IMR-90 (cell line): ENCODE results near the gene TNPO1. TPM values are rescaled to one million over a fixed set of nuclear protein-coding genes. Genes with fewer than 3 reads are reported as not detected.
A peak's percentile ranks its signal among the peaks of the same experiment; 100 is the strongest.

ENCODE experiments used
- ATAC-seq: fragments of 200-7000 bp; cut with Tn5 transposase; 2 replicates; pipeline ENCODE4 v1.9.1; 2020; ENCODE audit warnings: low read depth, mild to moderate bottlenecking, moderate library complexity
- Bru-seq: library from RNA; stranded (reverse); fragments of 400-500 nt; gene quantifications from one replicate; lab custom pipeline; 2021; lab: Mats Ljungman, UMichigan
- BruChase-seq, 2 experiments: library from RNA; stranded (reverse); fragments of 400-500 nt; gene quantifications; one replicate each; lab custom pipeline; 2021; lab: Mats Ljungman, UMichigan
- BruUV-seq: library from RNA; stranded (reverse); fragments of 400-500 nt; replicated peaks from 2 replicates; lab custom pipeline; 2021; lab: Mats Ljungman, UMichigan
- CTCF ChIA-PET: fragments of 300-600 bp; formaldehyde crosslinking; extraction: SDS; loops from one replicate; lab custom pipeline; 2021; ENCODE audit warnings: antibody characterized with exemption; lab: Yijun Ruan, JAX
- POLR2A ChIA-PET: fragments of 300-600 bp; sonication (Branson Sonifier 250); formaldehyde crosslinking; loops from one replicate; lab custom pipeline; 2022; ENCODE audit warnings: antibody characterized with exemption; ENCODE audit not compliant: unreplicated experiment; lab: Charles Lee
- DNase-seq: peaks from one replicate; pipeline ENCODE4 v3.0.0; 2013
- H2AFZ ChIP-seq: replicated peaks from 2 replicates; pipeline ENCODE3; 2013; ENCODE audit warnings: low read length, mild to moderate bottlenecking; ENCODE audit not compliant: poor library complexity
- H2AK5ac ChIP-seq: 2 replicates; pipeline ENCODE4 v1.6.1; 2013; ENCODE audit warnings: low read depth, low read length, inconsistent platforms
- H2AK9ac ChIP-seq: replicated peaks from 2 replicates; pipeline ENCODE3; 2013; ENCODE audit warnings: mild to moderate bottlenecking, low read depth, low read length, moderate library complexity; ENCODE audit not compliant: poor library complexity
- H2BK120ac ChIP-seq: 2 replicates; pipeline ENCODE4 v1.6.1; 2013; ENCODE audit warnings: low read depth, low read length, inconsistent platforms
- H2BK15ac ChIP-seq: 3 replicates; pipeline ENCODE4 v1.6.1; 2013; ENCODE audit warnings: low read depth, low read length, inconsistent platforms
- H2BK20ac ChIP-seq: 2 replicates; pipeline ENCODE4 v1.6.1; 2013; ENCODE audit warnings: low read depth, mild to moderate bottlenecking, inconsistent platforms, low read length, moderate library complexity
- H2BK5ac ChIP-seq: 2 replicates; pipeline ENCODE4 v1.6.1; 2013; ENCODE audit warnings: mild to moderate bottlenecking, low read depth, low read length, inconsistent platforms; ENCODE audit not compliant: poor library complexity, severe bottlenecking
- H3K14ac ChIP-seq: replicated peaks from 2 replicates; pipeline ENCODE4 v1.6.1; 2013; ENCODE audit warnings: low read depth, low read length, inconsistent platforms
- H3K18ac ChIP-seq: 2 replicates; pipeline ENCODE4 v1.6.1; 2013; ENCODE audit warnings: low read depth, low read length, control low read depth
- H3K23ac ChIP-seq: 2 replicates; pipeline ENCODE4 v1.6.1; 2013; ENCODE audit warnings: low read depth, low read length, inconsistent platforms
- H3K27ac ChIP-seq: 2 replicates; pipeline ENCODE4 v1.5.1; 2013; ENCODE audit warnings: mild to moderate bottlenecking, control low read depth, low read length; ENCODE audit not compliant: insufficient read depth
- H3K27me3 ChIP-seq: 2 replicates; pipeline ENCODE4 v1.6.1; 2013; ENCODE audit warnings: low read length; ENCODE audit not compliant: control insufficient read depth, insufficient read depth
- H3K36me3 ChIP-seq: 2 replicates; pipeline ENCODE4 v1.6.1; 2013; ENCODE audit warnings: low read length, mixed read lengths; ENCODE audit not compliant: control insufficient read depth, insufficient read depth
- H3K4ac ChIP-seq: 2 replicates; pipeline ENCODE4 v1.6.1; 2013; ENCODE audit warnings: low read depth, low read length, inconsistent platforms
- H3K4me1 ChIP-seq: 2 replicates; pipeline ENCODE4 v1.6.1; 2013; ENCODE audit warnings: low read length, mixed read lengths; ENCODE audit not compliant: control insufficient read depth, insufficient read depth
- H3K4me2 ChIP-seq: 2 replicates; pipeline ENCODE4 v1.6.1; 2013; ENCODE audit warnings: low read depth, mild to moderate bottlenecking, control low read depth, low read length, moderate library complexity
- H3K4me3 ChIP-seq: 2 replicates; pipeline ENCODE4 v1.5.1; 2013; ENCODE audit warnings: low read depth, mild to moderate bottlenecking, control low read depth, low read length, moderate library complexity; ENCODE audit not compliant: insufficient read depth
- H3K56ac ChIP-seq: 2 replicates; pipeline ENCODE4 v1.6.1; 2013; ENCODE audit warnings: low read length, inconsistent platforms; ENCODE audit not compliant: insufficient read depth; ENCODE audit errors: extremely low read depth
- H3K79me1 ChIP-seq, 2 experiments: 2 replicates each; pipeline ENCODE4 v1.6.1; 2013; ENCODE audit warnings: low read length in 2 of 2, inconsistent platforms in 1 of 2, low read depth in 1 of 2
- H3K9ac ChIP-seq: 2 replicates; pipeline ENCODE4 v1.6.1; 2013; ENCODE audit warnings: low read depth, low read length, control low read depth
- H3K9me1 ChIP-seq: 2 replicates; pipeline ENCODE4 v1.6.1; 2013; ENCODE audit warnings: low read length, inconsistent platforms; ENCODE audit not compliant: insufficient read depth
- H3K9me3 ChIP-seq: 2 replicates; pipeline ENCODE4 v1.6.1; 2013; ENCODE audit warnings: low read length; ENCODE audit not compliant: control insufficient read depth, insufficient read depth
- H4K20me1 ChIP-seq: 2 replicates; pipeline ENCODE4 v1.6.1; 2013; ENCODE audit warnings: low read length, inconsistent platforms; ENCODE audit not compliant: insufficient read depth
- H4K5ac ChIP-seq: 2 replicates; pipeline ENCODE4 v1.6.1; 2013; ENCODE audit warnings: mild to moderate bottlenecking, low read depth, low read length, control low read depth
- H4K8ac ChIP-seq, 2 experiments: 2 replicates each; pipeline ENCODE4 v1.6.1; 2013; ENCODE audit warnings: low read depth in 2 of 2, low read length in 2 of 2, control low read depth in 1 of 2, inconsistent platforms in 1 of 2
- H4K91ac ChIP-seq: 2 replicates; pipeline ENCODE4 v1.6.1; 2013; ENCODE audit warnings: low read depth, low read length, inconsistent platforms; ENCODE audit not compliant: insufficient read depth
- BHLHE40 ChIP-seq: fragments of 150-350 bp; IDR thresholded peaks from 2 replicates; pipeline ENCODE4 v1.6.1; 2016; ENCODE audit warnings: mild to moderate bottlenecking, low read depth, low read length
- CHD1 ChIP-seq: IDR thresholded peaks from 2 replicates; pipeline ENCODE4 v1.6.1; 2012; ENCODE audit warnings: low read depth, low read length, improper control_type of control experiment
- ELK1 ChIP-seq: fragments of 150-350 bp; IDR thresholded peaks from 2 replicates; pipeline ENCODE4 v1.6.1; 2016; ENCODE audit warnings: low read depth, mild to moderate bottlenecking, low read length, moderate library complexity, borderline replicate concordance
- MAFK ChIP-seq: IDR thresholded peaks from 2 replicates; pipeline ENCODE4 v1.6.1; 2012; ENCODE audit warnings: low read depth, low read length, improper control_type of control experiment
- MXI1 ChIP-seq: IDR thresholded peaks from 2 replicates; pipeline ENCODE4 v1.6.1; 2012; ENCODE audit warnings: low read depth, mild to moderate bottlenecking, low read length, moderate library complexity, borderline replicate concordance
- NFE2L2 ChIP-seq: fragments of 150-350 bp; IDR thresholded peaks from 2 replicates; pipeline ENCODE4 v1.6.1; 2016; ENCODE audit warnings: low read depth, mild to moderate bottlenecking, low read length
- POLR2A ChIP-seq: IDR thresholded peaks from 2 replicates; pipeline ENCODE4 v1.6.1; 2012; ENCODE audit warnings: mild to moderate bottlenecking, low read depth, low read length
- RFX5 ChIP-seq: IDR thresholded peaks from 2 replicates; pipeline ENCODE4 v1.8.0; 2012; ENCODE audit warnings: low read depth, mild to moderate bottlenecking, low read length, moderate library complexity
- USF2 ChIP-seq: fragments of 150-350 bp; IDR thresholded peaks from 2 replicates; pipeline ENCODE4 v1.6.1; 2017; ENCODE audit warnings: mild to moderate bottlenecking, antibody characterized with exemption, low read length, low read depth
- WGBS, 2 experiments: methylation state at CpG; one replicate each; pipeline versions ENCODE4 v1.1.5 to v1.1.7; 2013; ENCODE audit warnings: missing lambda C conversion rate in 2 of 2; ENCODE audit not compliant: insufficient read length in 1 of 2; ENCODE audit errors: extremely low coverage in 2 of 2; 5-methylcytosine and 5-hydroxymethylcytosine counted together
- dilution Hi-C: fragments of 300-500 bp; cut with HindIII; formaldehyde crosslinking; loops from one replicate; pipeline ENCODE4 v1.14.3; 2018; ENCODE audit warnings: low sequenced_read_pairs; ENCODE audit not compliant: unreplicated experiment
- in situ Hi-C: fragments of 300-500 bp; cut with MboI; formaldehyde crosslinking; loops from 3 replicates; pipeline ENCODE4 v1.14.3; 2019; ENCODE audit warnings: low sequenced_read_pairs, inconsistent platforms, mixed read lengths
- intact Hi-C: fragments of 100-400 bp; cut with micrococcal nuclease; formaldehyde crosslinking; loops from 2 replicates; pipeline ENCODE4 v1.10.0; 2022
- long read RNA-seq: library from polyadenylated mRNA; unstranded; transcript quantifications from one replicate; pipeline ENCODE4 v2.0.0, GENCODE V29; 2021; ENCODE audit not compliant: unreplicated experiment
- polyA plus RNA-seq, 3 experiments: library from polyadenylated mRNA; depleted of rRNA; stranded (reverse); fragments of >200 nt; gene quantifications; 2 replicates each; pipeline ENCODE4 v1.2.3, GENCODE V29; 2012; ENCODE audit warnings: low replicate concordance in 1 of 3
- total RNA-seq: library from RNA; depleted of rRNA; stranded (reverse); fragments of >200 nt; gene quantifications from 2 replicates; pipeline ENCODE4 v1.2.3, GENCODE V29; 2012; rRNA removed
- TF ChIP-seq, protein P1 (sequence below): conservative IDR thresholded peaks from 2 replicates; pipeline ENCODE4 v1.5.1; 2012; ENCODE audit warnings: mild to moderate bottlenecking, low read depth, low read length, improper control_type of control experiment

TNPO1 gene
- total RNA-seq (400 and 527 TPM in 2 replicates), polyA plus RNA-seq (2012; rRNA removed) (42.5 and 45.5 TPM in 2 replicates), Bru-seq, nascent RNA (percentile 97 among the genes with signal in this experiment), BruChase-seq, experiment 1, labeled RNA remaining after a 6-hour chase (percentile 96 among the genes with signal in this experiment), BruChase-seq, experiment 2, labeled RNA remaining after a 2-hour chase (percentile 98 among the genes with signal in this experiment)
- polyA plus RNA-seq (2012; cell fraction: cytosol; rRNA removed): 9.4 and 12.8 TPM in 2 replicates
- 4.1 and 28.1 TPM in 2 replicates for polyA plus RNA-seq (2012; cell fraction: nucleus; rRNA removed; ENCODE audit: low replicate concordance)
- long read RNA-seq, full-length matches to known transcripts: 72 of 122 reads
- long read RNA-seq, partial matches to known transcripts: 13 of 122 reads
- long read RNA-seq, other reads (novel, unspliced or antisense): 37 of 122 reads

- DNase-seq (peak; percentile 90), ATAC-seq (peak; percentile 91)
- dilution Hi-C loops (no loop called here), in situ Hi-C loops (loop anchor here (5.0 to 10.0 kb wide), 2 partner anchors 192 to 449 kb away; no protein-coding TSS in a partner anchor), intact Hi-C loops (loop anchor here (1.0 to 2.0 kb wide), 3 partner anchors 32 to 292 kb away; no protein-coding TSS in a partner anchor)
- H2AK5ac ChIP-seq: peak within 1 kb of the TSS; percentile 47
- H2AK9ac ChIP-seq: peak within 1 kb of the TSS; percentile 96
- peaks cover 5% of the 10 kb centered on the region; the same call in 1 of the 2 replicates for H3K9me1 ChIP-seq
- peak within 1 kb of the TSS; percentile 93 for H3K14ac ChIP-seq
- peak within 1 kb of the TSS; percentile 99 for H2AFZ ChIP-seq
- peak within 1 kb of the TSS; percentile 78 for H3K4me3 ChIP-seq
- H2BK15ac ChIP-seq: peak within 1 kb of the TSS; percentile 60; the same call in 1 of the 3 replicates
- no peaks in the 10 kb centered on the region for H3K27me3 ChIP-seq
- H4K5ac ChIP-seq: peak within 1 kb of the TSS; percentile 74
- peak within 1 kb of the TSS; percentile 93 for H3K9ac ChIP-seq
- no TSS peak for BruUV-seq
- peak within 1 kb of the TSS; percentile 66 for H4K91ac ChIP-seq
- H3K23ac ChIP-seq: peak within 1 kb of the TSS; percentile 97
- H3K4me1 ChIP-seq: peaks cover 5% of the 10 kb centered on the region; the same call in 1 of the 2 replicates
- ChIA-PET POLR2A (interaction anchor here (0.5 kb wide), 1 partner anchor 1341 kb away, joined by 3 read pairs; no protein-coding TSS in a partner anchor), CTCF (interaction anchor here (0.6 to 2.6 kb wide), 4 partner anchors 184 to 1345 kb away, joined by 3 to 14 read pairs (median 4); no protein-coding TSS in a partner anchor)
- H3K18ac ChIP-seq: peak within 1 kb of the TSS; percentile 68
- H2BK20ac ChIP-seq: peak within 1 kb of the TSS; percentile 72; the same call in 1 of the 2 replicates
- peak within 1 kb of the TSS; percentile 95 for H3K27ac ChIP-seq
- H3K4ac ChIP-seq: peak within 1 kb of the TSS; percentile 89
- peak within 1 kb of the TSS in 1 of 2 experiments; percentile 89; a peak in 2 of 4 replicates for H4K8ac ChIP-seq
- no peaks in the 10 kb centered on the region for H3K36me3 ChIP-seq
- peak within 1 kb of the TSS; percentile 92 for H2BK5ac ChIP-seq
- H3K4me2 ChIP-seq: peak within 1 kb of the TSS; percentile 97
- peak within 1 kb of the TSS; percentile 86 for H3K56ac ChIP-seq
- peak within 1 kb of the TSS; percentile 90 for H2BK120ac ChIP-seq
- WGBS, 2 experiments: 0% methylated on average over 34 of the region's 93 CpGs; no CpG with 5 or more reads in 1 of the 2 experiments
- H4K20me1 ChIP-seq: peaks cover 18% of the 10 kb centered on the region
- H3K79me1 ChIP-seq: peaks cover 3 to 16% of the 10 kb centered on the region in 2 experiments; a peak in 2 of 4 replicates
- H3K9me3 ChIP-seq: no peaks in the 10 kb centered on the region
- TF ChIP-seq, protein P1, sequence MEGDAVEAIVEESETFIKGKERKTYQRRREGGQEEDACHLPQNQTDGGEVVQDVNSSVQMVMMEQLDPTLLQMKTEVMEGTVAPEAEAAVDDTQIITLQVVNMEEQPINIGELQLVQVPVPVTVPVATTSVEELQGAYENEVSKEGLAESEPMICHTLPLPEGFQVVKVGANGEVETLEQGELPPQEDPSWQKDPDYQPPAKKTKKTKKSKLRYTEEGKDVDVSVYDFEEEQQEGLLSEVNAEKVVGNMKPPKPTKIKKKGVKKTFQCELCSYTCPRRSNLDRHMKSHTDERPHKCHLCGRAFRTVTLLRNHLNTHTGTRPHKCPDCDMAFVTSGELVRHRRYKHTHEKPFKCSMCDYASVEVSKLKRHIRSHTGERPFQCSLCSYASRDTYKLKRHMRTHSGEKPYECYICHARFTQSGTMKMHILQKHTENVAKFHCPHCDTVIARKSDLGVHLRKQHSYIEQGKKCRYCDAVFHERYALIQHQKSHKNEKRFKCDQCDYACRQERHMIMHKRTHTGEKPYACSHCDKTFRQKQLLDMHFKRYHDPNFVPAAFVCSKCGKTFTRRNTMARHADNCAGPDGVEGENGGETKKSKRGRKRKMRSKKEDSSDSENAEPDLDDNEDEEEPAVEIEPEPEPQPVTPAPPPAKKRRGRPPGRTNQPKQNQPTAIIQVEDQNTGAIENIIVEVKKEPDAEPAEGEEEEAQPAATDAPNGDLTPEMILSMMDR: 0 out of 2 replicates have a peak, but pooled peaks have one; percentile 0
- TF ChIP-seq RFX5 (no peak), MAFK (no peak), POLR2A (peak; percentile 98), USF2 (no peak; the same call in 1 of the 2 replicates), ELK1 (no peak), NFE2L2 (no peak), CHD1 (no peak), BHLHE40 (peak; percentile 20; the same call in 1 of the 2 replicates), MXI1 (peak; percentile 66)
Measured at GRCh38 chr5:72816284-72817075, at the start of gene TNPO1. Gene TNPO1 (plus strand): TSS chr5:72816661. CDS start chr5:72816738, 77 bp downstream.
